ENCODE data around the gene TFPI.

TFPI gene

DNA sequence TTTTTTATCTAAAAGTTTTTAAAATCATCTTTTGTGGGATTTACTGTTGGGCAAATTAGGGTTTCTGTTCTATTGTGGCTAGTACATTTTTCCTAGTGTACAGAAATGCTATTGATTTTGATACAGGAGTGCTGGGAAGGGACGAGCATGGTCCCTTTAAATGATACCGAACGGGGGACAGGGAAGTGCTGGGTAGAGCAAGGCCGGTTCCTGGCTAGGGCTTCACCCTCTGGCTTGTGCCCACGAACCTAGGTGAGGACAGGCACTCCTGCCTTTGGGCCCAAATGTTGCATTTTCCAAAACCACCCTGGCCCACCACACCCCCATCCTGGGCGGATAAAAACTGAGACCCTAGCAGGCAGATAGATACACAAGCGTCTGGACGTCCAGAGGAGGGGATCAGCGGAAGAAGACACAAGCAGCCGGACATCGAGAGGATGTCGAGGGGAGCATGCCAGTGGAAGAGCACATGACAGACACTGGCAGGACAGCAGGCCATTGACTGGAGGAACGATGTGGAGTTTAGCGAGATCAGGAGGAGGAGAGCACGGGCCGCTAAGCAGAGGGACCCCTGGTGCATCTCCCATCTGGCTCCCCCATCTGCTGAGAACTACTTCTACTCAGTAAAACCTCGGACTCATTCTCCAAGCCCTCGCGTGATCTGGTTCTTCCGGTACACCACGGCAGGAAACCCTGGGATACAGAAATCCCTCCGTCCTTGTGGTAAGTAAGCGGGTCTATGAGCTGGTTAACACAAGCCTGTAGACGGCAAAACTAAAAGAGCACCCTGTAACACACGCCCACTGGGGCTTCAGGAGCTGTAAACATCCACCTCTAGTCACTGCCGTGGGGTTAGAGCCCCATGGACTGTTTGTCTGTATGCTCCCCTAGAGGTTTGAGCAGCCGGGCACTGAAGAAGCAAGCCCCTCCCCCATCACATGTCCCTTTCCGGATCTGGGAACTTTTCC, 92.7 kb downstream of the TFPI start:
- DNase-seq: peak; percentile 23

DNA sequence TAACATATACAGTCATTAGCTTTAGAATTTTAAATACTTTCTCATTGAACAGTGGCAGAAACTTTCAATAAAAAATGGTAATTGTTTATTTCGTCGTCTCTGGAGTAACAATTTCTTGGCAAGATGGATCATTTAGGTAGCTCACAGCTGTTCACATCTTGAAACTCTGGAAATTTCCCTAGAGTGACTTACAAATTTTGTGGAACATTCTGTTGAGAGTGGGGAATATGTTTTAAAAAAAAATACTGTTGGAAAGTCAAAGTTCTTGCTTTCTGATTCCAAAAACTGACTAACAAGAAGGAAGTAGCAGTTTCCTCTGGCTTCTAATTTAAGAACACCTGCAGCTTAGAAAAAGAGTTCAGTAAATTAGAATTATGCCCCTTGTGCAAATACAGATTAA, 95.0 kb downstream of the TFPI start:
- no peak for DNase-seq

DNA sequence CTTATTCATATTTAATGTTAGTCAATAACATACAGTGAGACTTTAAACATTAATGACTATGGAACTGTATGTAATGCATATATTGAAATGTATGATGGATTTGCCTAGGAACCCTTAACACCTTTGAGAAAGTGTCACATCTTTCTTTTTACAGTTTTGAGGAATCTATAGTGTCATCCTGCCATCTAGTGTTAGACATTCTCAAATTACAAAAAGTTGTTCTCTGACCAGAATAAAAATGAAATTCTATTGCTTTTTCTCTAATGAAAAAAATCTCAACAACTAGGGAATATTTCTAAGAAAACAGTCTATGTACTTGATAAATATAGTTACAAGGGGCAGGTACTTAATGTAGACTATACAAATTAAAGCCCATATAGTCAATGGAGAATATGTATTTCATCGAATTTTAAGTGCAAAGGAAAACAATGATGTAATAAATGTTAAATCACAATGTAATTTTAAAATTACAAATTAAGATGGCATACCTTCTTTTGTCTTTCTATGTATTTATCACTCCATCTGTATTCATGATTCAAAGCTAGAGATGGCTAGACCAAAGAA, 101.1 kb downstream of the TFPI start:
- DNase-seq: no peak

GRCh38 chr2:187451510-187451909, 102.7 kb downstream of the TFPI start:
- DNase-seq: no peak

- DNase-seq: no peak
These were observed 106.9 kb downstream of the TFPI start for GRCh38 chr2:187447336-187447735.

GRCh38 chr2:187446711-187447110, 107.5 kb downstream of the TFPI start:
- DNase-seq: no peak

GRCh38 chr2:187445051-187445450, 109.2 kb downstream of the TFPI start:
- no peak for DNase-seq

- DNase-seq: no peak
These were observed 111.5 kb downstream of the TFPI start for GRCh38 chr2:187442778-187443177.

- no peak for DNase-seq
These were observed 111.9 kb downstream of the TFPI start for GRCh38 chr2:187442378-187442777.

GRCh38 chr2:187440101-187440675, 114.0 kb downstream of the TFPI start:
- no peak for DNase-seq

- DNase-seq: no peak
These were observed 115.8 kb downstream of the TFPI start for GRCh38 chr2:187438455-187438854.

GRCh38 chr2:187435756-187436155, 118.5 kb downstream of the TFPI start:
- DNase-seq: no peak

DNA sequence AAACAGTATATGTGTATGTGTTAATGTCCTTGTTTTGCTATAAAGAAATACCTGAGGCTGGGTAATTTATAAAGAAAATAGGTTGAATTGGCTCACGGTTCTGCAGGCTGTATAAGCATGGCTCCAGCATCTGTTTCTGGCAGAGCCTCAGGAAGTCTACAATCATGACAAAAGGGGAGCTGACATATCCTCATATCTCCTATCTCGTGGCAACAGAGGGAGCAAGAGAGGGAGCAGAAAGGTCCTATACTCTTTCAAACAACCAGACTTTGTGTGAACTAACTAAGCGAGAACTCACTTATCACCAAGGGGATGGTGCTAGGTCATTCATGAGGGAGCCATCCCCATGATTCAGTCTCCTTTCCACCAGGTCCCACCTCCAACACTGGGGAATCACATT, 119.2 kb downstream of the TFPI start:
- DNase-seq: no peak

DNA sequence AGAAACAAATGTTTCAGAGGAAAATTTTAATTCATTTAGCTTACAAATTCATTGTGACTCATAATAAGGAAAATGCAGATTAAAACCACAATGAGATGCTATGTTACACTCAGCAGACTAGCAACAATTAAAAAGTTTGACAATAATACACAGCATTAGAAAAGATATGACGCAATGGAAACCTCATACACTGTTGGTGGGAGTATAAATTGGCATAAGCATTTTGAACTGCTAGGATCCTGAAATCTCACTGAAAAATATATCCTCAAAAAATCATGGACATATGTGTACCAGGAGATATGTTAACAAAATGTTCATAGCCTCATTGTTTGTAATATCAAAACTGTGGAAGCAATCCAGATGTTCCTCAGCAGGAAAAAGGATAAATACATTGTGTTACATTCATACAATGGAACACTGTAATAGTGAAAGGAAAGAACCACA, 119.9 kb downstream of the TFPI start:
- DNase-seq: no peak

GRCh38 chr2:187431911-187432310, 122.3 kb downstream of the TFPI start:
- DNase-seq: no peak

DNA sequence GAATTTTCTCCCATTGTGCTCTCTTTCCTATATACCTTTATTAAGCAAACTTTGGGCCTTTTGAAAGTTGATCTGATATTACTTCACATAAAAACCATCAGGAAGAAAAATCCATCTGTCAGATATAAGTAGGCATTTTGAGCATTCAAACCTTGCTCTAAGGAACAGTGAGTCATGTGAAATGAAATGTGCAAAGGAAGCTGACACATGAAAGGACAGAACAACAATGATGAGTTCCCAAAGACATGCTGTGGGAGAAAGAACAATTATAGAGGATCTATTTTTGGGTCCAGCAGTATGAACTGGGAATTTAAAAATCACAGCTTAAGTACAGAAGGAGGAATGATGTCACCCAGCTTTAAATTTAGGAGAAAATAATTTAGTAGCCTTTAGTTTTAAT, 124.2 kb downstream of the TFPI start:
- no peak for DNase-seq

GRCh38 chr2:187424146-187424545, 130.1 kb downstream of the TFPI start:
- no peak for DNase-seq

DNA sequence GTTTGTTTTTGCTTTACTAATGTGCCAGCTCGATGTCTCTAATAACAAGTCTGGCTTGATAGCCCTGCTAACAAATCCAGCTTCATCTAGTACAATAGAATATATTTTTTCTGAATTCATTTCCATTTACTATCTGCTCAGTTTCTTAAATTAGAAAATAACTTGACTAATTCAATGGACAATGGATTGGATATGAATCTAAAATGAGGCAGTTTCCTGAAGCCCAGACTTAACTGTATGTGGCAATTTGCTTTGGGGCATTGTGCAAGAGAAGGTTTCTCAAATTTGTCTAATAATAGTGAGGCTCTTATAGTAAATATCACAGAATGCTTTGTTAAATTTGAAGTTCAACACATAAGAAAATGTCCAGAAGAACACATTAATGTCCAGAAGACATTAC, 132.0 kb downstream of the TFPI start:
- no peak for DNase-seq

- no peak for DNase-seq
These were observed 132.7 kb downstream of the TFPI start for GRCh38 chr2:187421519-187421918.

DNA sequence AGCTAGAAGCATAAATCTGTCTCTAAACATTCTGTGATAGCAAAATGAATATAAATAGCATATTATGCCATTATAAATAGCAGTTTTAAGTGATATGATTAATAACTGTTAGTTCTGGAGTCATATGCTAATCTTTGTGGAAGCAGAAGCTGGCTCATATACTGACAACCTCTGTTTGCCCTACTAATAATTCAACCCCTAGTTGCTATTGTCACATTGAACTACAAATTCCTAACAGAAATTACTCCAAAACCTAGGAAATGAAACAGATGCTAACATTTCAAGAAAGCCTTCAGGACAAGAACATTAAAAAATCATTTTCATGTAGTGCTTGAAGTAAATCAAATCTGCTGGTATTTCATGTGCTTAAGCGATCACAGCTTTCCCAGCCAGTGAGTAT, 134.4 kb downstream of the TFPI start:
- no peak for DNase-seq

DNA sequence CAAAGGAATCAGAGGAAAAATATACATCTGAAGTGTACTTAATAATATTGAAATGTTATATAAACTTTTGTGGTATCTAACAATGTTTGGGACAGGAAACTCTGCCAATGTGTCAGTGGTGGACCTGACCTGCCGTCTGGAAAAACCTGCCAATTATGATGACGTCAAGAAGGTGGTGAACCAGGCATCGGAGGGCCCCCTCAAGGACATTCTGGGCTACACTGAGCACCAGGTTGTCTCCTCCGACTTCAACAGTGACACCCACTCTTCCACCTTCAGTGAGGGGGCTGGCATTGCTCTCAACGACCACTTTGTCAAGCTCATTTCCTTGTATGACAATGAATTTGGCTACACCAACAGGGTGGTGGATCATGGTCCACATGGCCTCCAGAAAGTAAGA, 138.8 kb downstream of the TFPI start:
- DNase-seq: no peak

All from NCI-H2029 treated with DMSO at 0.1 percent for 48 hours (cell line).